Fibroblast of peridontal ligament (primary cell): ENCODE data around the gene DNAAF3.

Source experiments
- DNase-seq: peaks from one replicate; pipeline ENCODE4 v3.0.0-alpha.2; 2010; ENCODE audit errors: extremely low read depth

The DNAAF3 gene

DNA sequence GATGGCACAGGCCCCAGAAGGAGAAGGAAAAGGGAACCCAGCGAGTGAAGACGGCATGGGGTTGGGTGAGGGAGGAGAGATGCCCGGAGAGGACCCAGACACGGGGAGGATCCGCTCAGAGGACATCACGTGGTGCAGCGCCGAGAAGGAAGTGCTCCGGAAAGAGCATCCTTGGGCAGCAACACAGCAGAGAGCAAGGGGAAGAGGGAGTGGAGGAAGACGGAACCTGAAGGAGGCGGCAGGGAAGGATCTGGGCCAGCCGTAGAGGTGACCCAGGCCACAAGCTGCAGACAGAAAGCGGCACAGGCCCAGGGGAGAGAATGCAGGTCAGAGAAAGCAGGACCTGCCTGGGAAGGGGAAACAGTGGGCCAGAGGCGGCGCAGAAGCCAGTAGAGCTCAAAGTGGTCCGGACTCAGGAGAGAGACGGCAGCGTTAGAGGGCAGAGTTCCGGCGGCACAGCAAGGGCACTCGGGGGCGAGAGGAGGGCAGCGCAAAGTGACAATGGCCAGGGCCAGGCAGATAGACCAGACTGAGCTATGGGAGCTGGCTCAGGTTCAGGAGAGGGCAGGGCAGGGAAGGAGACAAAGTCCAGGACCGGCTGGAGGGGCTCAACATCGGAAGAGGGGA, 50.1 kb downstream of the DNAAF3 start:
- peak; percentile 61 for DNase-seq

DNA sequence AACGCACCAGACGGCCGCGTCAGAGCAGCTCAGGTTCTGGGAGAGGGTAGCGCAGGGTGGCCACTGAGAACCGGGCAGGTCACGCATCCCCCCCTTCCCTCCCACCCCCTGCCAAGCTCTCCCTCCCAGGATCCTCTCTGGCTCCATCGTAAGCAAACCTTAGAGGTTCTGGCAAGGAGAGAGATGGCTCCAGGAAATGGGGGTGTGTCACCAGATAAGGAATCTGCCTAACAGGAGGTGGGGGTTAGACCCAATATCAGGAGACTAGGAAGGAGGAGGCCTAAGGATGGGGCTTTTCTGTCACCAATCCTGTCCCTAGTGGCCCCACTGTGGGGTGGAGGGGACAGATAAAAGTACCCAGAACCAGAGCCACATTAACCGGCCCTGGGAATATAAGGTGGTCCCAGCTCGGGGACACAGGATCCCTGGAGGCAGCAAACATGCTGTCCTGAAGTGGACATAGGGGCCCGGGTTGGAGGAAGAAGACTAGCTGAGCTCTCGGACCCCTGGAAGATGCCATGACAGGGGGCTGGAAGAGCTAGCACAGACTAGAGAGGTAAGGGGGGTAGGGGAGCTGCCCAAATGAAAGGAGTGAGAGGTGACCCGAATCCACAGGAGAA, 50.9 kb downstream of the DNAAF3 start:
- DNase-seq, result no peak

DNA sequence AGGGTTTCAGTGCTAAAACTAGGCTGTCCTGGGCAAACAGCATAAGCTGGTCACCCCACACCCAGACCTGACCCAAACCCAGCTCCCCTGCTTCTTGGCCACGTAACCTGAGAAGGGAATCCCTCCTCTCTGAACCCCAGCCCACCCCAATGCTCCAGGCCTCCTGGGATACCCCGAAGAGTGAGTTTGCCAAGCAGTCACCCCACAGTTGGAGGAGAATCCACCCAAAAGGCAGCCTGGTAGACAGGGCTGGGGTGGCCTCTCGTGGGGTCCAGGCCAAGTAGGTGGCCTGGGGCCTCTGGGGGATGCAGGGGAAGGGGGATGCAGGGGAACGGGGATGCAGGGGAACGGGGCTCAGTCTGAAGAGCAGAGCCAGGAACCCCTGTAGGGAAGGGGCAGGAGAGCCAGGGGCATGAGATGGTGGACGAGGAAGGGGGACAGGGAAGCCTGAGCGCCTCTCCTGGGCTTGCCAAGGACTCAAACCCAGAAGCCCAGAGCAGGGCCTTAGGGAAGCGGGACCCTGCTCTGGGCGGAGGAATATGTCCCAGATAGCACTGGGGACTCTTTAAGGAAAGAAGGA, 51.8 kb downstream of the DNAAF3 start:
- DNase-seq, result no peak

DNA sequence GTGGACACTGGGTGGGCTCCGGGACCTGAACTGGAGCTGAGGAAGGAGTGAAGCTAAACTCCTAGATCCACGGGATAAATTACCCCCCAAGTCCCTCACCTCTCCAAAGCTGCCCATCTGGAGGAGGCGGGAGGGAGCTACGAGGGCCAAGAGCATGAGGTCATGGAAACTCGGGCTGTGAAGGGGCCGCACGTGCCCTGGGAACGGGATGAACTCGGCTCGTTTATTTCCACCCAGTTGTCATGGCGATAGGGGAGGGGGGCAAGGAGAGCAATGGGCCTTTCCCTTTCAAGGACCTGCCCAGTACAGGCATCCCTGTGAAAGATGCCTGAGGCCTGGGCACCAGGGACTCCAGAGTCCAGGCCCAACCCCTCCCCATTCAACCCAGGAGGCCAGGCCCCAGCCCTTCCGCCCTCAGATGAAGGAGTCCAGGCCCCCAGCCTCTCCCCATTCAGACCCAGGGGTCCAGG, 52.8 kb downstream of the DNAAF3 start:
- DNase-seq, result peak; percentile 92

DNA sequence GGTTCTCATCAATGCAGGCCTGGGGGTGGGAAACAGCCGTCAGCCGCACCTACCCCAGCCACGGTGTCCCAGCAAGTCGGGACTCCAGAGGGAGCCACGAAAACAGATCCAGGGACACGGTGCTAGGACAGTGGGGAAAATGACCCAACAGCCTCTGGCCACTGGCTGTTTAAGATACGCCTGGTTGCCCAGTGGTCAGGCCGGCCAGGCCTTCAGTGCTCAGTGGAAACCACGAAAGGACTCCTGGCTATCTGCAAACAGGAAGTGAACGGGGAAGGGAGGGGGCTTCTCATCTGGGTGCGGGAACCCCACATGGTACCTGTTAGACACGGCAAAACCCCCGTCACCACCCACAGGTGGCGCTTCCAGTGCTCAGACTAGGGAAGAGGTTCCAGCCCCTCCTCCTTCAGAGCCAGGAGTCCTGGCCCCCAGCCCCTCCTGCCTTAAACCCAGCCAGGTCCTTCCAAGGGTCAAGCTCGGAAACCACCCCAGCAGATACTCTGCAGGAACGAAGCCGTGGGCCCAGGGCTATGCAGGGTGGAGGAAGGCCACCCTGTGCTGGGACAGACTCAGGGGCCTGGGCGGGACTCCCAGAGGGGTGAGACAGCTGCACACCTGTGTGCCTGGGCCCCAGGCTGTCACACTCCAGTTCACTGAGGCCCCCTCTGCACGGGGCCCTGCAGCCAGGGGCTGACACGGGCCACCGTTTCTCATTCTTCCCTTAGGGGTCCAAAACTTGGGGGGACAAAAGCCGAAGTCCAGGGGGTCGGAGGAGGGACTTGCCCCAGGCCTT, 53.4 kb downstream of the DNAAF3 start:
- DNase-seq, result no peak

DNA sequence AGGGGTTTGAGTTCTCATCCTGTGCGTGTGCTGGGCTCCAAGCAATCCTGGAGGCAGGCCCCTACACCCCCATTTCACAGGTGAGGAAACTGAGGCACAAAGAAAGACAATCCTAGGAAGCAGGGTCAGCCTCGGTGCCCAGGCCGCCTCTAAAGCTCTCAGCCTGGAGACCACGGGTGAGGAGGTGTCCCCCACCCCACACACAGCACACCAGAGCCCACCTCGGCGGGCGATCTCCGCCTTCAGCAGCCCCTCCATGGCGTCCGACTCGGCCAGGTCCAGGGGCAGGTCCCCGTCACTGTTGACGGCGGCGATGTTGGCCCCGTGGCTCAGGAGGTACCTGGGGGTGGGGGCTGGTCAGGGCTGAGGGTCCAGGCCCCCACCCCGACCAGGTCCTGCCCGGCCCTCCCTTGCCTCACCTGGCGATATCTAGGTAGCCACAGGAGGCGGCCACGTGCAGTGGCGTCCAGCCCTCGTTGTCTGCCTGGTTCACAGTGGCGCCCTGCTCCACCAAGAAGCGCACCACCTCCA, 54.1 kb downstream of the DNAAF3 start:
- DNase-seq, result no peak

DNA sequence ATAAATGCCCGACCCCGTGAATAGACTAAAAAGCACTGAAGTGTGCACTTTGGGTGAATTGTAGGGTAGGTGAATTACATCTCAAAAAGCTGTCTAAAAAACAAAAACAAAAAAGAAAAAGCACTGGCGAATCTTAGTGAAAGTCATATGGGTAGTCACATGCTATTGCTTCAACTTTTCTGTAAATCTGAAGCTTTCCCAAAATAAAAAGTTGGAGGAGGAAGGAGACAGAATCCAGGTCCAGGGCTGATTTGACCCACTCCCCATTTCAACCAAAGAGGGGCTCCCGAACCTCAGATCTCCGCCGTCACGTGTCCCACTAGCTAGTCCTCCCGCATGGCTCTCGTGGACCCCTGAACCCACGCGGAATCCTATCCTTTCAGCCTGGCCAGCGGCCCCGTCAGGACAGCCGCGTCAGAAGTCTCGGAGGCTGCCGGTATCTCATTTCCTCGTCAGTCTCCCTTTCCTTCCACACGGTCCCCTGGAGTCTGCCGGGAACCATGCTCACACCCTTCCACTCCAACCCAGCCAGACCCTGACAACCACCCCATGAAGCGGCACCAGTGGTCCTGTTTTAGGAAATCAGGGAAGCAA, 55.1 kb downstream of the DNAAF3 start:
- DNase-seq, result no peak

DNA sequence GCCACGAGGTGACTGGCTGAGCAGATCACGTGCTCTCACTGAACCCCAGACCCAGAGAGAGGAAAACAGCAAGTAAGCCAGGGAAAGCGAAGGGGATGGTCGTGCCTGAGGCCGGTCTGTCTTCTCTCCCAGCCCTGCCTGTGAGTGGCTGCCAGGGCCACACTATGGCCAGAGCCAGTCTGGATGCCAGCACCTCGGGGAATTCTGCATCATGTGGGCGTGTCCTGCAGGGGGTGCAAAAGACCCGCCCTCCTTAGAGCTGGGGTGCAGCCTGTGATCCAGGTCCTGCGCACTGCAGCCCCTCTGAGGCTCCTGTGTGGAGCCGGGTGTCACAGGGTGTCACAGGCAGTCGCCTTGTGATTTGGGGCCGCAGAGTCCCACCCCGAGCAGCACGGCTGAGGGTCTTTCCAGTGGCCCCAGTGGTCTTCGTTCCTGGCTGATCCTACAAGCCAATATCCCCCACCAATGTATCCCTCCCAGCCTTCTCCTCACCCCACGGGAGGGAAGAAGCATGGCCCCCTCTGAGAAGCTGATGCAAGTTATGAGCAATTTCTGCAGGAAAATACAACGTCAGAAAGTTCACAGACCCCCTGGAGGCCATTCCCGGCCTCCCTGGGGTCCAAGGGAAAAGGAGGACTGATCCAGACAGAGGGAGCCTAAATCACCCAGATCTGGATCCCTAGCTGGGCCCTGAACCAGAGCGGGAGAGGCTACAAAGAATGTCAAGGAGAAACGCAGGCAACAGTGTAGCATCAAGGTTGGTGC, 56.7 kb downstream of the DNAAF3 start:
- DNase-seq, result no peak
